Uterus (tissue), 2 donors: ENCODE data around the gene MRPS31.

Experiments used
- CTCF ChIP-seq, 4 experiments: fragments of 200-600 bp in 2 of 4; fragments of 450-650 bp in 2 of 4; sonication (generic) in 2 of 4; IDR thresholded peaks; one replicate each; pipeline ENCODE4 v1.5.1; 2016 to 2019; ENCODE audit warnings: antibody characterized with exemption in 4 of 4, mild to moderate bottlenecking in 2 of 4, moderate library complexity in 1 of 4
- POLR2A ChIP-seq, 2 donors: fragments of 450-650 bp; IDR thresholded peaks; one replicate each; pipeline ENCODE4 v1.6.1; 2016; ENCODE audit warnings: antibody characterized with exemption in 2 of 2, mild to moderate bottlenecking in 1 of 2, moderate library complexity in 1 of 2

GRCh38 chr13:40787062-40787461, 16.1 kb upstream of the MRPS31 start:
- TF ChIP-seq CTCF (IDR thresholded peaks at IDR 0.05) (no peak), POLR2A (IDR thresholded peaks at IDR 0.05) (no peak)
